Right atrium auricular region (tissue), 2 donors: ENCODE measurements around the gene SLC49A4. TPM values are rescaled to one million over a fixed set of nuclear protein-coding genes. Genes with fewer than 3 reads are reported as not detected.

Experiments
- DNase-seq: peaks from one replicate; pipeline ENCODE4 v3.0.0-alpha.2; 2019; ENCODE audit warnings: low spot score
- H3K27ac ChIP-seq, 2 donors: fragments of 200-600 bp; sonication (generic); 1 replicate in 1 of 2; 2 replicates in 1 of 2; pipeline ENCODE4 v1.5.1; 2016 to 2019
- H3K27me3 ChIP-seq, 2 donors: fragments of 200-600 bp; sonication (generic); one replicate each; pipeline versions ENCODE4 v1.5.1 to v1.6.0; 2017 to 2019
- H3K36me3 ChIP-seq: fragments of 200-600 bp; sonication (generic); one replicate; pipeline ENCODE4 v1.5.1; 2016
- H3K4me1 ChIP-seq, 2 donors: fragments of 200-600 bp; sonication (generic); one replicate each; pipeline versions ENCODE4 v1.5.1 to v1.6.0; 2017 to 2019
- H3K4me3 ChIP-seq, 2 donors: fragments of 200-600 bp; sonication (generic); 1 replicate in 1 of 2; 2 replicates in 1 of 2; pipeline ENCODE4 v1.5.1; 2017 to 2019; ENCODE audit warnings: mild to moderate bottlenecking in 1 of 2, moderate library complexity in 1 of 2
- H3K9me3 ChIP-seq, 2 donors: fragments of 200-600 bp; sonication (generic); one replicate each; pipeline ENCODE4 v1.5.1; 2019
- total RNA-seq, 2 donors: library from RNA; depleted of rRNA; stranded (reverse); fragments of >200 nt; gene quantifications; one replicate each; pipeline ENCODE4 v1.1.0, GENCODE V29; 2016
- TF ChIP-seq, protein P1 (sequence below), 2 donors: fragments of 200-600 bp; sonication (generic); IDR thresholded peaks; one replicate each; pipeline ENCODE4 v1.5.1; 2019; ENCODE audit warnings: antibody characterized with exemption in 2 of 2

Gene SLC49A4
- total RNA-seq, 2 donors from 2014 or later, result 22.9 to 25.7 TPM

- no peak overlapping the region for H3K27ac ChIP-seq
- H3K4me1 ChIP-seq, result no peaks in the 10 kb centered on the region
Measured at GRCh38 chr3:122816587-122816986, 21.7 kb downstream of the SLC49A4 start.

DNA sequence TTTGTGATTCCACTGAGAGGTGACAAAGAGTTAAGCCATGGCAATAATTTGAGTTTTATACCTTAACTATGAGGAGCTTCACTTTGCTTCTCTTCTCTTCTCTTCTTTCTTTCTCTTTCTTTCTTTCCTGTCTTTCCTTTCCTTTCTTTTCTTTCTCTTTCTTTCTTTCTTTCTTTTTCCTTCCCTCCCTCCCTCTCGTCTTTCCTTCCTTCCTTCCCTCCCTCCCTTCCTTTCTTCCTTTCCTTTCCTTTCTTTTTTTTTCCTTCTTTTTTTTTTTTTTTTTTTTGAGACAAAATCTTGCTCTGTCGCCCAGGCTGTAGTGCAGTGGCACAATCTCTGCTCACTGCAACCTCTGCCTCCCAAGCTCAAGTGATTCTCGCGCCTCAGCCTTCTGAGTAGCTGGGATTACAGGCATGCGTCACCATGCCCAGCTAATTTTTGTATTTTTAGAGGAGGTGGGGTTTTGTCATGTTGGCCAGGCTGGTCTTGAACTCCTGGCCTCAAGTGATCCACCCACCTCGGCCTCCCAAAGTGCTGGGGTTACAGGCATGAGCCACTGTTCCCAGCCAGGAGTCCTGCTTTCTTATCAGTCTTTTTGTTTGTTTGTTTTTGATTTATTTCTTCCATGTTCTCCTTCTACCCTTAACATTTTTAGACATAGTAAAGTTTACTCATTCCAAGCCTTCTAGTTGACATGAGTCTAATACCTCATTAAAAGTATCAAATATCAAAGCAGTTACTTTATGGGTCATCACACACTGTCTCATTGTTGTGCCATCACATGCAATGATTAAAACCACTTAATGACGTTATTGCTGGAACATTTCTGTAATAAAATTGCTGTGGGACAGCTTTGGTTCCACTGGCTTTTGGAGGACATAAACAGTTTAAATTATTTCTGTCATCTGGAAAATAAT, 29.9 kb downstream of the SLC49A4 start:
- Histone ChIP-seq H3K4me3 (no peak overlapping the region), H3K27ac (peak overlapping the region in 1 of 2 donors; percentile 41), H3K27me3 (no peaks in the 10 kb centered on the region), H3K36me3 (peaks cover 5% of the 10 kb centered on the region), H3K4me1 (peaks cover 0 to 5% of the 10 kb centered on the region in 2 donors), H3K9me3 (no peaks in the 10 kb centered on the region)
- TF ChIP-seq, protein P1, sequence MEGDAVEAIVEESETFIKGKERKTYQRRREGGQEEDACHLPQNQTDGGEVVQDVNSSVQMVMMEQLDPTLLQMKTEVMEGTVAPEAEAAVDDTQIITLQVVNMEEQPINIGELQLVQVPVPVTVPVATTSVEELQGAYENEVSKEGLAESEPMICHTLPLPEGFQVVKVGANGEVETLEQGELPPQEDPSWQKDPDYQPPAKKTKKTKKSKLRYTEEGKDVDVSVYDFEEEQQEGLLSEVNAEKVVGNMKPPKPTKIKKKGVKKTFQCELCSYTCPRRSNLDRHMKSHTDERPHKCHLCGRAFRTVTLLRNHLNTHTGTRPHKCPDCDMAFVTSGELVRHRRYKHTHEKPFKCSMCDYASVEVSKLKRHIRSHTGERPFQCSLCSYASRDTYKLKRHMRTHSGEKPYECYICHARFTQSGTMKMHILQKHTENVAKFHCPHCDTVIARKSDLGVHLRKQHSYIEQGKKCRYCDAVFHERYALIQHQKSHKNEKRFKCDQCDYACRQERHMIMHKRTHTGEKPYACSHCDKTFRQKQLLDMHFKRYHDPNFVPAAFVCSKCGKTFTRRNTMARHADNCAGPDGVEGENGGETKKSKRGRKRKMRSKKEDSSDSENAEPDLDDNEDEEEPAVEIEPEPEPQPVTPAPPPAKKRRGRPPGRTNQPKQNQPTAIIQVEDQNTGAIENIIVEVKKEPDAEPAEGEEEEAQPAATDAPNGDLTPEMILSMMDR (IDR thresholded peaks at IDR 0.05), result no peak
- DNase-seq, result no peak

More at GRCh38 chr3:122816587-122816986, 21.7 kb downstream of the SLC49A4 start:
- no peak for DNase-seq
- no peaks in the 10 kb centered on the region for H3K27me3 ChIP-seq
- TF ChIP-seq, protein P1 (IDR thresholded peaks at IDR 0.05), result no peak
- no peaks in the 10 kb centered on the region for H3K9me3 ChIP-seq
- peaks cover 6% of the 10 kb centered on the region for H3K36me3 ChIP-seq
- no peak overlapping the region for H3K4me3 ChIP-seq

DNA sequence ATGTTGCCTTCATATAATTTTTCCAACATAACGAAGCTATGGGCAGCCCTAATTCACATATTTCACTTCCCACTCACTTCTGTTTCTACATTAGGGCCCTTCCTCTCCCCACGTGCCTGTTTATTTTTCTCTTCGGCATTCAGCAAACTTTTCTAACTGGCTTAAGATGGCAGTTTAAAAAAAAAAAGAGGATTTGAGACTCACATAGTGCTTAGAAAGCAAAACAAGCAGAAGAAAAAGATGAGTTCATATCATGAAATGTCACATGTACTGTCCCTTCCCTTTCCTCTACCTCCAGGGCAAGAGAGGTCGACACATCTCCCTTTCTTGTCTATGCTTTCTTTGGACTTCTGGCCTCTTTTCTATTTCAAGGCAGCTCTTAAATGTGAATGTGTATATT, 30.6 kb downstream of the SLC49A4 start:
- peaks cover 5% of the 10 kb centered on the region for H3K36me3 ChIP-seq
- no peaks in the 10 kb centered on the region for H3K27me3 ChIP-seq
- H3K27ac ChIP-seq, result peak overlapping the region in 1 of 2 donors; percentile 41
- H3K4me3 ChIP-seq, result no peak overlapping the region
- H3K4me1 ChIP-seq, result peaks cover 0 to 5% of the 10 kb centered on the region in 2 donors
- no peak for DNase-seq
- TF ChIP-seq, protein P1 (IDR thresholded peaks at IDR 0.05), result no peak
- H3K9me3 ChIP-seq, result no peaks in the 10 kb centered on the region

GRCh38 chr3:122826278-122826677, 31.4 kb downstream of the SLC49A4 start:
- Histone ChIP-seq H3K4me1 (peaks cover 0 to 5% of the 10 kb centered on the region in 2 donors), H3K27me3 (no peaks in the 10 kb centered on the region), H3K36me3 (peaks cover 5% of the 10 kb centered on the region), H3K4me3 (no peak overlapping the region), H3K9me3 (no peaks in the 10 kb centered on the region), H3K27ac (no peak overlapping the region)
- no peak for DNase-seq
- TF ChIP-seq, protein P1 (IDR thresholded peaks at IDR 0.05), result no peak

GRCh38 chr3:122828281-122828680, 33.4 kb downstream of the SLC49A4 start:
- H3K36me3 ChIP-seq, result peaks cover 12% of the 10 kb centered on the region
- H3K4me1 ChIP-seq, result peaks cover 0 to 5% of the 10 kb centered on the region in 2 donors
- no peaks in the 10 kb centered on the region for H3K27me3 ChIP-seq
- no peaks in the 10 kb centered on the region for H3K9me3 ChIP-seq
- no peak overlapping the region for H3K27ac ChIP-seq
- TF ChIP-seq, protein P1 (IDR thresholded peaks at IDR 0.05), result no peak
- H3K4me3 ChIP-seq, result no peak overlapping the region
- no peak for DNase-seq
